Measurements from ENCODE around the gene HEXB.

HEXB gene

GRCh38 chr5:74765929-74766328 lies 80.9 kb downstream of the HEXB start:
- peak overlapping the region; percentile 94 for H3K27ac ChIP-seq

DNA sequence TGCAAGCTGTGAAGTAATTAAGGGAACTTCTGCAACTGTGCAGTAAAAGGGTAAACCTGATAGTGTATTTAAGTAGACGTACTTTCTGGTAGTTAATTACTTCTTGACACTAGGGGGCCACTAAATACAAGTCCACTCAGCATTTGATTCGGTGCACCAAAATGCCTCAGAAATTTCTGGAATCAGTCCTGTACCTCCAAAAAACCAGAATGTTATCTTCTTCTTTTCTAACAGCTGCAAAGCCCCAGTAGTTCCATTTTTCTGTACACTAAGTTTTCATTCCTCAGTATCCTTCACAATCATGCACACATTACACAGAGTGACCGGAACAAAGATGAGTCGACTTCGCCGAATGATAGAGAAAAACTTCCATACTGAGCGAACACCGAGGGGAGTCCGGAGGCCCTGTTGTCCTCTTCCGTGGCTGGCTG lies 81.4 kb downstream of the HEXB start:
- TF ChIP-seq CTCF (conservative IDR thresholded peaks at IDR 0.05; ENCODE audit: low read depth), result peak; percentile 75
- peak overlapping the region; percentile 94 for H3K27ac ChIP-seq
- DNase-seq (ENCODE audit: low spot score), result peak; percentile 75
- ChIA-PET POLR2A (ENCODE audit: low non-redundant PET) (interaction anchor here (0.7 kb wide), 2 partner anchors 33 to 245 kb away, joined by 3 read pairs; no protein-coding TSS in a partner anchor), CTCF (interaction anchor here (0.6 to 2.0 kb wide), 6 partner anchors 13 to 701 kb away, joined by 3 to 10 read pairs (median 5); no protein-coding TSS in a partner anchor)

More at GRCh38 chr5:74765929-74766328, 80.9 kb downstream of the HEXB start:
- ChIA-PET CTCF (interaction anchor here (0.6 to 2.0 kb wide), 5 partner anchors 14 to 533 kb away, joined by 3 to 10 read pairs (median 4); no protein-coding TSS in a partner anchor), POLR2A (ENCODE audit: low non-redundant PET) (no interaction called here)
- no peak for TF ChIP-seq CTCF (conservative IDR thresholded peaks at IDR 0.05; ENCODE audit: low read depth)
- no peak for DNase-seq (ENCODE audit: low spot score)

DNA sequence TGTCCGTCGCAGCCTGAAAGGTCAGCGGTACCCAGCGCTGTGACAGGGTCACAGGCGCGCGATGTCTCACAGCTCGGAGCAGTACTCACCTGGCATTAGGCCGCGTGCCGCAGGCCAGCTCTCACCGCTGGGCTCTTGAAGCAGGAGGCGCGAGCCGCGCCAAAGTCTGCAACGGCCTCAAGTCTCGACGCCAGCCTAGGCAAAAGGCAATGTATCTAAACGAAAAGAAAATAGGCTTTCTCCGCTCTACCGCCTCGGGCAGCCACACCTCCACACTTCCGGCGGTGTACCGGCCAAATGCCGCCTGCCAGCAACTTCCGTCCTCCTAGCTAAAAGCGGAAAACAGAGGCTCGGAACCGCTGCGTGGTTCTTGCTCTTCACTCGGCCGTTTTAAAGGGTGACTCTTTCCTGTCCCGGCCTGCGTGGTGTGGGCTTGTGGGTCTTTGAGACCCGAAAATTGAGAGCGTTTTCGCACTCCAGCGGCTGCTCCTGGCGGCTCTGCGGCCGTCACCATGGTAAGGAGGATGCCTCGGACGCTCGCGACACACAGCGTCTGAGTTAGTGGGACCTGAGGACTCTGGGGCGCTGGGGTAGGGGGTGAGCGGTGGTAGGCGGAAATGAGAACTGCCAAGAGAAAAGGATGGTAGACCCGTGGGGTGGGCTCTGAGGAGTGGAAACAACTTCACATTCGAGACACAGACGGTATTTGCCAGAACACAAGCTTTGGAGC lies 82.0 kb downstream of the HEXB start, which contains the start of the genes GFM2 and NSA2:
GFM2 (minus strand) TSS at position 269 of the 730 bp plus-strand sequence. CDS start 3,375 bp downstream, outside the sequence.
NSA2 (plus strand) TSS at position 401 of the 730 bp plus-strand sequence; CDS start at position 513, 112 bp downstream.
- CTCF ChIA-PET, result interaction anchor here (0.6 to 2.0 kb wide), 7 partner anchors 13 to 701 kb away, joined by 3 to 7 read pairs (median 3); no protein-coding TSS in a partner anchor
- DNase-seq (ENCODE audit: low spot score), result peak; percentile 82
- TF ChIP-seq CTCF (conservative IDR thresholded peaks at IDR 0.05; ENCODE audit: low read depth), result no peak
- H3K27ac ChIP-seq, result peak within 1 kb of the TSS; percentile 94
- POLR2A ChIA-PET (ENCODE audit: low non-redundant PET), result interaction anchor here (0.7 kb wide), 2 partner anchors 33 to 246 kb away, joined by 3 read pairs; no protein-coding TSS in a partner anchor

GRCh38 chr5:74767579-74767913 lies 82.5 kb downstream of the HEXB start:
- ChIA-PET POLR2A (ENCODE audit: low non-redundant PET) (no interaction called here), CTCF (interaction anchor here (0.6 to 1.8 kb wide), 4 partner anchors 20 to 100 kb away, joined by 3 to 6 read pairs (median 4); no protein-coding TSS in a partner anchor)
- peak overlapping the region; percentile 94 for H3K27ac ChIP-seq
- TF ChIP-seq CTCF (conservative IDR thresholded peaks at IDR 0.05; ENCODE audit: low read depth), result no peak
- peak; percentile 36 for DNase-seq (ENCODE audit: low spot score)

Measured in RWPE1 (cell line).